Osteoblast (primary cell): ENCODE results near the gene NSF. TPM values are rescaled to one million over a fixed set of nuclear protein-coding genes. Genes with fewer than 3 reads are reported as not detected.

Source experiments
- DNase-seq: peaks from one replicate; pipeline ENCODE4 v3.0.0; 2011; ENCODE audit warnings: low spot score, mixed read lengths; ENCODE audit not compliant: insufficient read length; ENCODE audit errors: missing footprints
- H2AFZ ChIP-seq: 2 replicates; pipeline ENCODE4 v1.6.0; 2011; ENCODE audit warnings: mild to moderate bottlenecking, low read length
- H3K27ac ChIP-seq: 2 replicates; pipeline ENCODE4 v1.5.1; 2011; ENCODE audit warnings: mild to moderate bottlenecking, low read depth, low read length, moderate library complexity
- H3K27me3 ChIP-seq: 2 replicates; pipeline ENCODE4 v1.6.0; 2012; ENCODE audit warnings: mild to moderate bottlenecking, control low read depth, inconsistent platforms, low read length, moderate library complexity; ENCODE audit not compliant: insufficient read depth
- H3K36me3 ChIP-seq: 2 replicates; pipeline ENCODE4 v1.5.1; 2011; ENCODE audit warnings: mild to moderate bottlenecking, low read length, control low read depth, moderate library complexity; ENCODE audit not compliant: insufficient read depth
- H3K4me1 ChIP-seq: 2 replicates; pipeline ENCODE4 v1.5.1; 2011; ENCODE audit warnings: mild to moderate bottlenecking, low read length, control low read depth, moderate library complexity; ENCODE audit not compliant: insufficient read depth
- H3K4me2 ChIP-seq: 2 replicates; pipeline ENCODE4 v1.6.0; 2011; ENCODE audit warnings: mild to moderate bottlenecking, low read length; ENCODE audit not compliant: insufficient read depth
- H3K4me3 ChIP-seq: fragments of 200-600 bp; sonication (generic); 3 replicates; pipeline ENCODE4 v1.5.1; 2012; ENCODE audit warnings: mild to moderate bottlenecking, low read length, inconsistent platforms; ENCODE audit not compliant: insufficient read depth
- H3K79me2 ChIP-seq: 2 replicates; pipeline ENCODE4 v1.6.0; 2012; ENCODE audit warnings: mild to moderate bottlenecking, low read length, control low read depth, inconsistent platforms; ENCODE audit not compliant: insufficient read depth
- H3K9me3 ChIP-seq: 2 replicates; pipeline ENCODE4 v1.5.1; 2011; ENCODE audit warnings: low read depth, low read length, control low read depth
- H4K20me1 ChIP-seq: 2 replicates; pipeline ENCODE4 v1.6.0; 2012; ENCODE audit warnings: mild to moderate bottlenecking, low read length, control low read depth; ENCODE audit not compliant: insufficient read depth
- total RNA-seq: library from RNA; depleted of rRNA; stranded (reverse); fragments of >200 nt; gene quantifications from 2 replicates; pipeline ENCODE4 v1.2.3, GENCODE V29; 2012
- TF ChIP-seq, protein P1 (sequence below): IDR thresholded peaks from 2 replicates; pipeline ENCODE4 v1.5.1; 2011; ENCODE audit warnings: mild to moderate bottlenecking, low read depth, low read length, moderate library complexity; ENCODE audit errors: extremely low read depth

NSF gene
- total RNA-seq, 1 donor = 72.7 TPM

GRCh38 chr17:46769531-46770438 lies 179.3 kb downstream of the NSF start:
- no peak overlapping the region for H3K27ac ChIP-seq
- no peaks in the 10 kb centered on the region for H3K27me3 ChIP-seq
- peaks cover 21% of the 10 kb centered on the region for H3K4me1 ChIP-seq
- no peaks in the 10 kb centered on the region for H3K36me3 ChIP-seq
- H4K20me1 ChIP-seq = no peaks in the 10 kb centered on the region
- H3K9me3 ChIP-seq = no peaks in the 10 kb centered on the region
- TF ChIP-seq, protein P1, sequence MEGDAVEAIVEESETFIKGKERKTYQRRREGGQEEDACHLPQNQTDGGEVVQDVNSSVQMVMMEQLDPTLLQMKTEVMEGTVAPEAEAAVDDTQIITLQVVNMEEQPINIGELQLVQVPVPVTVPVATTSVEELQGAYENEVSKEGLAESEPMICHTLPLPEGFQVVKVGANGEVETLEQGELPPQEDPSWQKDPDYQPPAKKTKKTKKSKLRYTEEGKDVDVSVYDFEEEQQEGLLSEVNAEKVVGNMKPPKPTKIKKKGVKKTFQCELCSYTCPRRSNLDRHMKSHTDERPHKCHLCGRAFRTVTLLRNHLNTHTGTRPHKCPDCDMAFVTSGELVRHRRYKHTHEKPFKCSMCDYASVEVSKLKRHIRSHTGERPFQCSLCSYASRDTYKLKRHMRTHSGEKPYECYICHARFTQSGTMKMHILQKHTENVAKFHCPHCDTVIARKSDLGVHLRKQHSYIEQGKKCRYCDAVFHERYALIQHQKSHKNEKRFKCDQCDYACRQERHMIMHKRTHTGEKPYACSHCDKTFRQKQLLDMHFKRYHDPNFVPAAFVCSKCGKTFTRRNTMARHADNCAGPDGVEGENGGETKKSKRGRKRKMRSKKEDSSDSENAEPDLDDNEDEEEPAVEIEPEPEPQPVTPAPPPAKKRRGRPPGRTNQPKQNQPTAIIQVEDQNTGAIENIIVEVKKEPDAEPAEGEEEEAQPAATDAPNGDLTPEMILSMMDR = no peak
- peak overlapping the region; percentile 70 for H3K4me2 ChIP-seq
- peak overlapping the region; percentile 63 for H3K4me3 ChIP-seq
- H2AFZ ChIP-seq = peak overlapping the region; percentile 80
- H3K79me2 ChIP-seq = no peaks in the 10 kb centered on the region
- DNase-seq = peak; percentile 93

DNA sequence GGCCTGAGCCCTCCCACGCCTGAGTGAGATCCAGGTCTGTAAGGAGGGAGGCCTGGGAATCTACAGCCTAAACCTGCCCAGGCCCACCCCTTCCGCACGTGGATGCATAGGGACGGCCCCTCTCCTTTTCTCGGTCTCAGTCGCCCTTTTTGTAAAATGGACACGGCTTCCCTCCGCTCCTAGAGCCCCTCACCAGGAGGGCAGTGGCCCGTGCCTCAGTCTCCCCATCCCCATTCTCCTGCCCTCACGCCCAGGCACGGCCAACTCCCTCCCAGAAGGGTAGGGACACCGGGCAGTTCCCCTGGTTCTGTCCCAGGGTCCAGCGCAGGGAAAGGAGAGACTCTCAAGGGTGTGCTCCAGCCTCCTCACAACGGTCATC lies 180.0 kb downstream of the NSF start:
- Histone ChIP-seq H3K27ac (no peak overlapping the region), H4K20me1 (no peaks in the 10 kb centered on the region), H3K4me2 (peak overlapping the region; percentile 77), H3K9me3 (no peaks in the 10 kb centered on the region), H3K4me1 (peaks cover 15% of the 10 kb centered on the region), H3K79me2 (no peaks in the 10 kb centered on the region), H3K27me3 (no peaks in the 10 kb centered on the region), H3K36me3 (no peaks in the 10 kb centered on the region), H2AFZ (peak overlapping the region; percentile 72), H3K4me3 (peak overlapping the region; percentile 65)
- TF ChIP-seq, protein P1 = no peak
- no peak for DNase-seq

DNA sequence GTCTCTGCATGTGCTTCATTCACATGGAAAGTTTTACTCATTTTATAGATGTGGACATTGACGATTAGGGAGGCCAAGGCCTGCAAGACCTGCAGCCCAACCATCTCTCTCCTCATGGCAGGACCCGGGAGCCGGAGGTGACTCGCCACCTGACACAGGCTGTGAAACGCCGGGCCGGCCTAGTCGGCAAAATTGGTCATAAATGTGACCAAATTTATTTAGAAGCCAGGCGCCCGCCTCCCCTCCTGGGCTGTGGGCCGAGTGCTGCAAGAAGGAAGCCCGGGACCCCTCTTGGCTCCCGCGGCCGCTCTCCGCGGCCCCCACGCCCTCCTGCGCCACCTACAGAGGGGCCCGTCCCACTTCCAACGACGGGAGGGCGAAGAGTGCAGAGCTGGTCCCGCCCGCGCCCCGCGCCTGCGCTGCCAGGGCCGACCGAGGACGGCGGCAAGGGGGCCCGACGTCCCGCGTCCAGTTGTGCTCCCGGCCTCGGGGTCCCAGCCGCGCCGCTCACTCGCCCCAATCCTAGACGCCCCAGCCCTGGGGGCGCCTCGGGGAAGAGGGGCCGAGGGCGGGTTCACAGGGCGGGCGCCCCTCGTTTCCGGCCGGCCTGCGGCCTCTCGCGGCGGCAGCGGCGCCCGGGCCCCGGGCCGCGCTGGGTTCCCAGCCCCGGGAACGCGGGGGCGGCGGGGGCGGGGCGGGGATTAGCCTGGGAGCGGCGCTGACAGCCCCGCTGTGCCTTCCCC lies 180.5 kb downstream of the NSF start:
- H3K4me1 ChIP-seq = peaks cover 14% of the 10 kb centered on the region
- no peak overlapping the region for H3K27ac ChIP-seq
- H3K4me3 ChIP-seq = peak overlapping the region; percentile 65
- H3K27me3 ChIP-seq = no peaks in the 10 kb centered on the region
- H3K4me2 ChIP-seq = peak overlapping the region; percentile 77
- H2AFZ ChIP-seq = peak overlapping the region; percentile 72
- peak; percentile 94 for DNase-seq
- no peaks in the 10 kb centered on the region for H4K20me1 ChIP-seq
- H3K36me3 ChIP-seq = no peaks in the 10 kb centered on the region
- TF ChIP-seq, protein P1 = no peak
- H3K79me2 ChIP-seq = no peaks in the 10 kb centered on the region
- no peaks in the 10 kb centered on the region for H3K9me3 ChIP-seq
